ENCODE measurements around the gene ITPK1.

Gene ITPK1

GRCh38 chr14:92940543-92940942, 175.2 kb downstream of the ITPK1 start:
- no peak for DNase-seq (ENCODE audit: low read depth in 3 of 3, low spot score in 1 of 3)

- no peak for DNase-seq (ENCODE audit: low read depth in 3 of 3, low spot score in 1 of 3)
Measured at GRCh38 chr14:92939699-92940098, 176.0 kb downstream of the ITPK1 start.

DNA sequence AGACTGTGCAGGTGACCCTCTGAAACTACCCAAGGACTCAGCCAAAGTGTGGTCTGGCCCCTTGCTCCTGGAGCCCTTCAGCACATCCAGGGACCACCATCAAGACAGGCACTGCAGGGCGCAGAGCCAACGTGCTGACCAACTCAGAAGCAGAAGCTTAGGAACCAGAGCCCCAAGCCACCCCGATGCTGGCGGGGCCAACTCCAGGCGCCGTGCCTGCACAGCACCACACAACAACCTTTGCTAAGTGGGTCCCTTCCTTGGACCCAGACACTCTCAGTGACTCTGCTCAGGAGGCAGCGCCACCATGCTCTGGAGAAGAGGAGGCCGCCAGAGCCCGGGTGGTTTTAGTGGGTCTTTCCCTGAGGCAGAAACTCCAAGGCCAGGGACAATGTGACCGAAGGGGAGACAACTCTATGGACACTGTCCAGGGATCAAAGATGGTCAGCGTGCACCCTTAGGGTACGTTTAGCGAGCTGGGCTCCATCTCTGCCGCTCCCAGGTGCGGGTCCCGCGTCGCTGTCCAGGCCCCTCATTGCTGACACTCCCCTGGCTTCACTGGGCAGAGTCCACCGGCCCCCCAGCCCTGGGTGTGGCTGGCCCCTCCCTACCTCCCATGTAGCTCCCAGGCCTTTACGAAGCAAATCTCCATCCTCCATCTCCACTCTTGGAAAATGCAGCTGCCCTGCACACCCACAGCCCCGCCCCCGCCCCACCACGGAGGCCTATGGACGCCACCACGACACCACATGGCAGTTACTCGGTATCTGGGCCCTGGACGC, 176.6 kb downstream of the ITPK1 start:
- DNase-seq (ENCODE audit: low read depth in 3 of 3, low spot score in 1 of 3) = no peak

DNA sequence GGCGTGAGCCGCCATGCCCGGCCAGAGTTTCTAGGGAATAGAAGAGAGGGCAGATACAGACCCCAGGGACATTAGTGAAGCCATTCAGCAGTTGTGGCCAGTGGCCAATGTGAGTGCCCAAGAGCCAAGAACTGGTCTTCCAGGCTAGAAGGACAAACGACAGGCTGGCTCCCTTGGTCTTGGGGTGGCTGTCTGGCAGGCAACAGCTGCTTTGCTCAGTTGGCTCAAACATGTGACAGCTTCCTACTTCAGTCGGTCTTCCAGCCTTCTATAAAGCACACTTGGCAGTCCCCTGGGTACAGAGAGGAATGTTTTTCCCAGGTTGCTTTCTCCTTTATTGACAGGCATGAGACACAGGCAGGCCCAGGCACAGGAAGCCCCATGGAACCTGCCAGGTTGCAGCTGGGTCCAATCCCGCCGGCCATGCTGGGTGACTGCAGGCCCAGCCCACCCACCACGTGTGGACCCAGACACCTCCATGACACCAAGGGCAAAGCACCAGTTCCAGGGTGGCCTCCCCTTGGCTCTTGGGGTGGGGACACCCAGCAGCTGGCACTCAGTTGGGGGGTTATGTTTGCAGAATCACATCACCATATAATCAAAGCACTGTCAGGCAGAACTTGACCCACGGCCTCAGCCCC, 177.4 kb downstream of the ITPK1 start:
- no peak for DNase-seq (ENCODE audit: low read depth in 3 of 3, low spot score in 1 of 3)

DNA sequence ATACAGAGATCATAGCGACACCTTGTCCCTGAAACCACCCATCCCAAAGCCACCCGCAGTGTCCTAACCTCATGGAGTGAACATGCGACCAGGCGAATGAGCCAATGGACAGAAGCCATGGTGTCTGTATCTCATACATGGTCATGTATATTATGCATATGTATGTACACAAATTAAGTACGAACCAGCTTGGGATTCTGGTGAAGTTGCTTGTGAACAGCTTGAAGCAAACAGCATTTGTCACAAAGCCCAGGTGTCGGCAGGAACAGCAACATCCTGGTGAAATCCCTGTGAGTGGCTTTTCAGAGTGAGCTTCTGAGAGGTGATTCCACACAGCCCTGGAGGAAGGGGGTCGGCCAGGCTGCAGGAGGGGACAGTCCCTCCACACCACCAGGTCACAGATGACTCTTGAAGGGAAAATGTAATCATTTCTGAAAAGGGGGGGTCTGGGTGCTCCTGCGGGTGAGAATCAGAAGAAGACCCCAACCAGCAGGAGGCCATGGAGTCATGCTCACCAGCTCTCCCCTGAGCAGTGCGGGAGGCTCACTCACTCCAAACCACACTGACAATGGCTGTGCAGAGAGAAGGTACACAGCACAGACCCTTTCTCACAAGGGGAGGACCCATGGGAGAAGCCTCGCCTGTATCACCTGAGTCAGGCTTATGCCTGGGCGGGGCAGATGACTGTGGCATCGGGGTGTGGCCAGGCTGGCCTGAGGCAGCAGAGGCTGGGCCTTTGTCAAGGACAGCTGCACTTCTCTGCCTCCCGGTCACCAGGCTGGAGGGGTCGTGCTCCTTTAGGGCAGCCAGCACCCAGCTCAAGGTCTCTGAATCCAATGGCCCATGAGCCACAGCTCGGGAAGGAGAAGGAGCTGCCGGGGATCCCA, 178.4 kb downstream of the ITPK1 start:
- DNase-seq (ENCODE audit: low read depth in 3 of 3, low spot score in 1 of 3) = no peak

GRCh38 chr14:92936085-92936484, 179.6 kb downstream of the ITPK1 start:
- DNase-seq (ENCODE audit: low read depth in 3 of 3, low spot score in 1 of 3) = no peak

GRCh38 chr14:92935446-92935845, 180.3 kb downstream of the ITPK1 start:
- no peak for DNase-seq (ENCODE audit: low read depth in 3 of 3, low spot score in 1 of 3)

GRCh38 chr14:92934196-92935085, 181.3 kb downstream of the ITPK1 start:
- no peak for DNase-seq (ENCODE audit: low read depth in 3 of 3, low spot score in 1 of 3)

DNA sequence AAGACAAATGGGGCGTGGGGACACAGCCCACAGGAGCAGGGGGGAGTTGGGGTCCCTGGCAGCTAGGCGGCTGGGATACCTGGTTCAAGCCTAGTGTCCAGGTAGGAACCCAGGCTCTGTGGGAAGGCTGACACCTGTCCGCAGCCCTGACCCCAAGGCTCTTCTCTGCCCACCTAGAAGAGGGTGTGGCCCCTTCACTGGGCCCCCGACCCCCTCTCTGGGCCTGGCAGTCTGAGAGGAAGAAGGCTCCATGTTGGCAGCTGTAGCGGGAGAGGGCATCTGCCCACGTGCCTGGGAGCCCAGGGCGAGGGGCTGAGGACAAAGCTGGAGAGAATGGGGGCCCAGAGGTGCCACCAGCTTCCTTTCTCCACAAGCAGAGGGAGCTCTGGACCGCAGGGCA, 182.2 kb downstream of the ITPK1 start:
- no peak for DNase-seq (ENCODE audit: low read depth in 3 of 3, low spot score in 1 of 3)

DNA sequence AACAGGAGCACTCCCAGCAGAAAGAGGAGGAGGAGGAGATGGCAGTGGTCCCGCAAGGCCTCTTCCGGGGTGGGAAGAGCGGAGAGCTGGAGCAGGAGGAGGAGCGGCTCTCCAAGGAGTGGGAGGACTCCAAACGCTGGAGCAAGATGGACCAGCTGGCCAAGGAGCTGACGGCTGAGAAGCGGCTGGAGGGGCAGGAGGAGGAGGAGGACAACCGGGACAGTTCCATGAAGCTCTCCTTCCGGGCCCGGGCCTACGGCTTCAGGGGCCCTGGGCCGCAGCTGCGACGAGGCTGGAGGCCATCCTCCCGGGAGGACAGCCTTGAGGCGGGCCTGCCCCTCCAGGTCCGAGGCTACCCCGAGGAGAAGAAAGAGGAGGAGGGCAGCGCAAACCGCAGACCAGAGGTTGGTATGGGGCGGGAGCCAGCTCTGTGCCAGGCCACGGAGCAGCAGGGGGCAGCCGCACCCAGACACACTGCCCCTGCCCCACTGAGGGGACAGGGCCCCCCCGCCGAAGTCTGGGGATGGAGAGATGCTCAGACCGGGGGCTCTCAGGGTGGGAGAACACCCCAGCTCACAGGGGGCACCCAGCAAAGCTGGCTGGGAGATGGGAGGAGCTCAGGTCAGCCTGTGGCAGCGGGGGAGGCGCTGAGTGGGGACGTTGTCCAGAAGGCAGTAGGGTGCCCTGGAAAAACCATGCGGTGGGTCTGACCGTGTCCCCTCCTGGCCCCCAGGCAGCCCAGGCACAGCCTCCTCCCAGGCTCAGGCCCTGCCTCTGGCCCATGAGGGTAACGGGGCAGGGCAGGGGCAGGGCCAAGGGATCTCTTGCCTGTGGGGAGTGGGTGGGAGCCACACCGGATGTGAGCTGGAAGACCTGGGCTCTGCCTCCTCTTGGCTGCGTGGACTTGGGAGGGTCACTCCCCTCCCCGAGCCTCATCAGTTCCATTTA, 183.0 kb downstream of the ITPK1 start:
- DNase-seq (ENCODE audit: low read depth in 3 of 3, low spot score in 1 of 3) = no peak

DNA sequence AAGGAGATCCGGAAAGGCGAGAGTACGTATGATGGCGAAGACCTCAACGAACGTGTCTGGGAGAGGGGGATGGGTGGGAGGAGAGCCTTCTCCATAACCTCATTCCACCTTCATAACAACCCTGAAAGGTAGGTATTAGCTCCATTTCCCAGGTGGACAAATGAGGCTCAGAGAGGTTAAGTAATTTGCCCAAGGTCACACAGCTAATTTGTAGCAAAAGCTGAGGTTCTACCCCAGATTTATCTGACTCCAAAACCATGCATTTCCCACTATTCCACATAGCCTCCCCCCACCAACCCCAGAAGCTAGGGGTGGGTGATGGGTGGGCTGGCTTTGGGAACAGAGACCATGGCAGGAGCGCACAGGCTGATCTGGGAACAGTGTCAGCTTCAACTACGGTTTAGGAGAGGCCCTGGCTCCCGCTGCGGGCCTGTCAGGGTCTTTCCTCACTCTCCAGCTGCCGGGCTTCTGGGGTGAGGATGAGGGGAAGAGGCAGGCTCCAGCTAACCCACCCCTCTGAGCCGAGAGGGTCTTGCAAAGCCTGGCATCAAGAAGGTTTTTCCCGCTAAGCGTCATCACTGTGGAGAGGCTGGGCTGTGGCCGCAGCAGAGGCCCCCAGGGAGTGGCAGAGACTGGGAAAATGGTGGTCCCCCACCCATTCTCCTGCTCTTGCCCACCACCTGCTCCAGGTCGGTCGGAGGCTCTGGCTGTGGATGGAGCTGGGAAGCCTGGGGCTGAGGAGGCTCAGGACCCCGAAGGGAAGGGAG, 183.9 kb downstream of the ITPK1 start:
- DNase-seq (ENCODE audit: low read depth in 3 of 3, low spot score in 1 of 3) = no peak

DNA sequence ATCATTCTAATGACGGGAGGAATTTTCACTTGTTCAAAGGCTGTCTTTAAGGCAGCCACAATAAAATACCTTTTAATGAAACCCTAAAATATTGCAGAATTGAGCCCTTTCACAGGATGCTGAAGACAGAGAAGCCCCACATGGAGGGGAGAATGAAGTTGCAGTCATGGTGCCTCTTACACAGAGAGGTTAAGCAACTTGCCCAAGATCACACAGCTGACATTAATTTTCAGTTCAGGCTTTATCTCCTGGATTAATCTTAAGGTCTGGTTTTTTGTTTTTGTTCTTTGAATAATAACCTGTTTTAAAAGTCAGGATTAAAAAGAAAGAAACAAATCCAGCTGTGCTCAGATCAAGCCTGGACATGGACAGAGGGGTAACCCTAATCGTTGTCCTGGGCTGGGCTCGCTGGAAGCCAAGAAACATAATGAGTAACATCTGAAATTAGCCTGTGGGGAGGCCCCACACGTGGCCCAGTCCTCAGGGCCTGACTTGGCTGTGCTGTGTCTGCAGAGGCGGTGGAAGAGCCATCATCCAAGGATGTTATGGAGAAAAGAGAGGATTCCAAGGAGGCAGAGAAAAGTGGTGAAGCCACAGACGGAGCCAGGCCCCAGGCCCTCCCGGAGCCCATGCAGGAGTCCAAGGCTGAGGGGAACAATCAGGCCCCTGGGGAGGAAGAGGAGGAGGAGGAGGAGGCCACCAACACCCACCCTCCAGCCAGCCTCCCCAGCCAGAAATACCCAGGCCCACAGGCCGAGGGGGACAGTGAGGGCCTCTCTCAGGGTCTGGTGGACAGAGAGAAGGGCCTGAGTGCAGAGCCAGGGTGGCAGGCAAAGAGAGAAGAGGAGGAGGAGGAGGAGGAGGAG, 184.8 kb downstream of the ITPK1 start:
- DNase-seq (ENCODE audit: low read depth in 3 of 3, low spot score in 1 of 3) = no peak

DNA sequence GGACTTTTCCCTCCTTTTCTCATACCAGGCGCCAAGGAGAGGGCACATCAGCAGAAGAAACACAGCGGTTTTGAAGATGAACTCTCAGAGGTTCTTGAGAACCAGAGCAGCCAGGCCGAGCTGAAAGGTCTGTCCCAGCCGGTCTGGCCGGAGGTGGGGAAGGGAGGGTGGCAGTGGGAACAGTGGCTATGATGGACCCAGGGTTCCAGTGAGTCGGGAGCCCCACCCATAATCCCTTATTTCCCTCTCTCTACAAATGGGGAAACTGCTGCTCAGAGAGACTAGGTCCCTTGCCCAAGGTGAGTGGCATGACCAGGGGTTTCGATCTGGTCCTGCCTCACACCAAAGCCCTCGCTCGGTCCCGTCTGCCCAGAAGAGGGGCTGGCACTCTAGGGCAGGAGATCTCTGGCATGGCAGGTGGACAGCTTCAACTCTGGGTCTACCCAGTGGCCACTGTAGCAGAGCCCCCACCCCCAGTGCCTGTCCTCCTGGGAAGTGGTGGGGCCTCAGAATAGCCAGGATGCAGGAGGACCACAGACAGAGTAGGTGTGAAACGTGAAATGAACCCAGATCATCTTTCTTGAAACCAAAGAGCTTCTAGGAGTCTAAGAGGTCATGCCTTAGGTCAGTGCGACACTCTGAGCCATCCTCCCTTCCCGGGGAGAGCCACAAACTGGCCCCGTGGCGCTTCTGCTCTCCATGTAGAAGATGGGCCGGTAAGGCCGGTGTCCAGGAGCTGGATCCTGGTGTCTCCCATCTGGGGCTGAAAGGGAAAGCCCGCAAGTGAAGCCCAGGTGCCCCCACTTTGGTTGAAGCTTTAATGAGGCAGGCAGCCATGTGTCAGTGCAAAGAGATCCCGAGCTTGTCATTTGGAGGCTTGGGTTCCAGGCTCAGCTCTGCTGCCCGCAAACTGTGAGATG, 185.8 kb downstream of the ITPK1 start:
- no peak for DNase-seq (ENCODE audit: low read depth in 3 of 3, low spot score in 1 of 3)

- DNase-seq (ENCODE audit: low read depth in 3 of 3, low spot score in 1 of 3) = no peak
Measured at GRCh38 chr14:92928961-92929688, 186.6 kb downstream of the ITPK1 start.

DNA sequence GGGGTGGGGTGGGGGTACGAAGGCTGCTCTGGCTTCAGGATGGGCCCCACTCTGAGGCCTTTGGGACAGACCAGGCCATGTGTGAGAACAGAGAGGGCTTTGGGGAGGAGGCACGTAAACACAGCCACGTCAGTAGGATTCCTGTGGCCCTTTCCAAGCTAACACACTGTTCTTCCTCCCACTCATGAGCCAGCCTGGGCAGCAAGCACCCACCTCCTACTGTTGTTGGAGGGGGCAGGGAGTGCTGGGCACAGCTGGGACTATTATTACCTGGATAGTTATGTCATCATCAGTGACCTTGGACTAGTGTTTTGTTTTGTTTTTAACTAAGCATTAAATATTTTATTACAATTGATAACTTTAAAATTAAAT, 187.5 kb downstream of the ITPK1 start:
- no peak for DNase-seq (ENCODE audit: low read depth in 3 of 3, low spot score in 1 of 3)

All from stimulated activated CD4-positive, alpha-beta T cell treated with anti-CD3 and anti-CD28 coated beads, TNF-alpha, amount 100 ng/mL, for 1 hour (primary cell).